Stimulated activated CD8-positive, alpha-beta memory T cell treated with anti-CD3 and anti-CD28 coated beads, Interleukin-4, amount 100 ng/mL, for 1 hour (primary cell): ENCODE data around the gene SF3B4.

ENCODE experiments used
- DNase-seq, 2 donors: peaks; one replicate each; pipeline ENCODE4 v3.0.0-alpha.2; 2020; ENCODE audit warnings: low read depth in 2 of 2, low spot score in 1 of 2

Gene SF3B4

GRCh38 chr1:149933208-149933607 lies 5.6 kb upstream of the SF3B4 start:
- no peak for DNase-seq

GRCh38 chr1:149932474-149932873 lies 4.9 kb upstream of the SF3B4 start:
- no peak for DNase-seq

GRCh38 chr1:149931212-149931790 lies 3.7 kb upstream of the SF3B4 start:
- no peak for DNase-seq

- no peak for DNase-seq
These were observed 2.3 kb upstream of the SF3B4 start for GRCh38 chr1:149929856-149930255.

GRCh38 chr1:149928401-149928724 lies 760 bp upstream of the SF3B4 start:
- DNase-seq: no peak

GRCh38 chr1:149927056-149927562 lies 494 bp downstream of the SF3B4 start:
- DNase-seq: no peak

GRCh38 chr1:149926296-149926695 lies 1.3 kb downstream of the SF3B4 start:
- no peak for DNase-seq

- no peak for DNase-seq
These were observed 1.9 kb downstream of the SF3B4 start for GRCh38 chr1:149925751-149926150.

GRCh38 chr1:149925345-149925744 lies 2.3 kb downstream of the SF3B4 start:
- no peak for DNase-seq

GRCh38 chr1:149923626-149924025 lies 4.0 kb downstream of the SF3B4 start:
- no peak for DNase-seq

GRCh38 chr1:149917571-149918144 lies 9.9 kb downstream of the SF3B4 start, which contains the start of gene SV2A:
Gene SV2A (minus strand): TSS chr1:149917844. CDS start chr1:149913840, 4,004 bp downstream.
- no peak for DNase-seq

- DNase-seq: no peak
These were observed 10.7 kb downstream of the SF3B4 start for GRCh38 chr1:149916898-149917252.

GRCh38 chr1:149916193-149916897 lies 11.3 kb downstream of the SF3B4 start:
- DNase-seq: no peak

GRCh38 chr1:149915429-149916192 lies 12.0 kb downstream of the SF3B4 start:
- no peak for DNase-seq

GRCh38 chr1:149914545-149914944 lies 13.1 kb downstream of the SF3B4 start:
- DNase-seq: no peak

GRCh38 chr1:149906570-149907075 lies 21.0 kb downstream of the SF3B4 start:
- no peak for DNase-seq

GRCh38 chr1:149903836-149904491 lies 23.6 kb downstream of the SF3B4 start:
- DNase-seq: no peak

GRCh38 chr1:149899460-149900284 lies 27.9 kb downstream of the SF3B4 start, which contains the start of gene BOLA1:
Gene BOLA1 (plus strand): TSS chr1:149899568. CDS start chr1:149900060, 492 bp downstream.
- DNase-seq: peak; percentile 53 to 62

- DNase-seq: no peak
These were observed 31.0 kb downstream of the SF3B4 start for GRCh38 chr1:149896575-149896974.

GRCh38 chr1:149888999-149889289 lies 38.7 kb downstream of the SF3B4 start:
- DNase-seq: no peak
